Mesenchymal stem cell (in vitro differentiated cells and primary cell): Measurements from ENCODE around the gene PKP3.
A peak's percentile ranks its signal among the peaks of the same experiment; 100 is the strongest.

Experiments used
- DNase-seq: peaks from one replicate; pipeline ENCODE4 v3.0.0-alpha.2; 2013
- H2AFZ ChIP-seq: one replicate; pipeline ENCODE4 v1.6.1; 2013; ENCODE audit warnings: low read depth, mild to moderate bottlenecking, control low read depth, inconsistent platforms, low read length, moderate library complexity
- H2AK5ac ChIP-seq: 2 replicates; pipeline ENCODE4 v1.6.1; 2013; ENCODE audit warnings: low read length, moderate library complexity, mild to moderate bottlenecking, inconsistent platforms; ENCODE audit not compliant: severe bottlenecking
- H2BK120ac ChIP-seq: one replicate; pipeline ENCODE4 v1.6.1; 2013; ENCODE audit warnings: low read depth, mild to moderate bottlenecking, inconsistent platforms, low read length, moderate library complexity
- H2BK12ac ChIP-seq, 2 experiments: one replicate each; pipeline ENCODE4 v1.6.1; 2013; ENCODE audit warnings: inconsistent platforms in 2 of 2, low read length in 2 of 2, mild to moderate bottlenecking in 2 of 2, moderate library complexity in 2 of 2, control low read depth in 1 of 2
- H2BK15ac ChIP-seq: one replicate; pipeline ENCODE4 v1.6.1; 2013; ENCODE audit warnings: mild to moderate bottlenecking, low read depth, inconsistent platforms; ENCODE audit not compliant: poor library complexity, severe bottlenecking
- H2BK5ac ChIP-seq: 2 replicates; pipeline ENCODE4 v1.6.1; 2013; ENCODE audit warnings: low read depth, mild to moderate bottlenecking, low read length, control low read depth, inconsistent platforms; ENCODE audit not compliant: poor library complexity, severe bottlenecking
- H3K14ac ChIP-seq, 2 experiments: one replicate each; pipeline ENCODE4 v1.6.1; 2013; ENCODE audit warnings: inconsistent platforms in 2 of 2, low read length in 2 of 2, control low read depth in 1 of 2, mild to moderate bottlenecking in 1 of 2, moderate library complexity in 1 of 2
- H3K18ac ChIP-seq, 2 experiments: one replicate each; pipeline ENCODE4 v1.6.1; 2013; ENCODE audit warnings: inconsistent platforms in 2 of 2, low read length in 2 of 2, control low read depth in 1 of 2, low read depth in 1 of 2, mild to moderate bottlenecking in 1 of 2
- H3K23ac ChIP-seq, 2 experiments: one replicate each; pipeline ENCODE4 v1.6.1; 2013; ENCODE audit warnings: inconsistent platforms in 2 of 2, low read length in 2 of 2, mild to moderate bottlenecking in 2 of 2, moderate library complexity in 2 of 2, control low read depth in 1 of 2
- H3K27ac ChIP-seq: 2 replicates; pipeline ENCODE4 v1.5.1; 2013; ENCODE audit warnings: mild to moderate bottlenecking, moderate library complexity, low read length, control low read depth, inconsistent platforms; ENCODE audit not compliant: poor library complexity, severe bottlenecking
- H3K27me3 ChIP-seq, 2 experiments: 2 replicates each; pipeline versions ENCODE4 v1.6.1 to v1.7.0; 2013; ENCODE audit warnings: low read length in 2 of 2, mild to moderate bottlenecking in 2 of 2, moderate library complexity in 2 of 2, control low read depth in 1 of 2, inconsistent platforms in 1 of 2; ENCODE audit not compliant: control insufficient read depth in 1 of 2, insufficient read depth in 1 of 2
- H3K36me3 ChIP-seq, 2 experiments: 2 replicates each; pipeline versions ENCODE4 v1.6.1 to v1.7.0; 2013; ENCODE audit warnings: low read length in 2 of 2, control low read depth in 1 of 2, inconsistent platforms in 1 of 2, low read depth in 1 of 2, mild to moderate bottlenecking in 1 of 2; ENCODE audit not compliant: insufficient read depth in 2 of 2, control insufficient read depth in 1 of 2
- H3K4ac ChIP-seq, 2 experiments: one replicate each; pipeline ENCODE4 v1.6.1; 2013; ENCODE audit warnings: inconsistent platforms in 2 of 2, low read length in 2 of 2, mild to moderate bottlenecking in 2 of 2, moderate library complexity in 2 of 2, control low read depth in 1 of 2, low read depth in 1 of 2
- H3K4me1 ChIP-seq: 2 replicates; pipeline ENCODE4 v1.6.1; 2013; ENCODE audit warnings: low read depth, low read length, control low read depth; ENCODE audit not compliant: control insufficient read depth, insufficient read depth
- H3K4me2 ChIP-seq: 2 replicates; pipeline ENCODE4 v1.6.1; 2013; ENCODE audit warnings: low read length, mild to moderate bottlenecking, inconsistent platforms; ENCODE audit not compliant: poor library complexity, severe bottlenecking
- H3K4me3 ChIP-seq, 2 experiments: 2 replicates each; pipeline versions ENCODE4 v1.5.1 to v1.7.0; 2013; ENCODE audit warnings: low read length in 2 of 2, mild to moderate bottlenecking in 2 of 2, control low read depth in 1 of 2, low read depth in 1 of 2; ENCODE audit not compliant: insufficient read depth in 1 of 2
- H3K79me1 ChIP-seq: replicated peaks from 2 replicates; pipeline ENCODE4 v1.6.1; 2013; ENCODE audit warnings: mild to moderate bottlenecking, control low read depth, low read length, inconsistent platforms; ENCODE audit not compliant: poor library complexity, severe bottlenecking
- H3K9ac ChIP-seq: 2 replicates; pipeline ENCODE4 v1.7.0; 2013; ENCODE audit warnings: mild to moderate bottlenecking, low read length, moderate library complexity
- H3K9me3 ChIP-seq: 2 replicates; pipeline ENCODE4 v1.7.0; 2013; ENCODE audit warnings: mild to moderate bottlenecking, low read length; ENCODE audit not compliant: control insufficient read depth
- H4K8ac ChIP-seq: one replicate; pipeline ENCODE4 v1.6.1; 2013; ENCODE audit warnings: inconsistent platforms, mild to moderate bottlenecking, low read length, moderate library complexity
- H4K91ac ChIP-seq: one replicate; pipeline ENCODE4 v1.6.1; 2013; ENCODE audit warnings: mild to moderate bottlenecking, low read length, inconsistent platforms
- WGBS: methylation state at CpG from one replicate; pipeline ENCODE4 v1.1.7; 2013; ENCODE audit warnings: mixed read lengths; 5-methylcytosine and 5-hydroxymethylcytosine counted together

The PKP3 gene

DNA sequence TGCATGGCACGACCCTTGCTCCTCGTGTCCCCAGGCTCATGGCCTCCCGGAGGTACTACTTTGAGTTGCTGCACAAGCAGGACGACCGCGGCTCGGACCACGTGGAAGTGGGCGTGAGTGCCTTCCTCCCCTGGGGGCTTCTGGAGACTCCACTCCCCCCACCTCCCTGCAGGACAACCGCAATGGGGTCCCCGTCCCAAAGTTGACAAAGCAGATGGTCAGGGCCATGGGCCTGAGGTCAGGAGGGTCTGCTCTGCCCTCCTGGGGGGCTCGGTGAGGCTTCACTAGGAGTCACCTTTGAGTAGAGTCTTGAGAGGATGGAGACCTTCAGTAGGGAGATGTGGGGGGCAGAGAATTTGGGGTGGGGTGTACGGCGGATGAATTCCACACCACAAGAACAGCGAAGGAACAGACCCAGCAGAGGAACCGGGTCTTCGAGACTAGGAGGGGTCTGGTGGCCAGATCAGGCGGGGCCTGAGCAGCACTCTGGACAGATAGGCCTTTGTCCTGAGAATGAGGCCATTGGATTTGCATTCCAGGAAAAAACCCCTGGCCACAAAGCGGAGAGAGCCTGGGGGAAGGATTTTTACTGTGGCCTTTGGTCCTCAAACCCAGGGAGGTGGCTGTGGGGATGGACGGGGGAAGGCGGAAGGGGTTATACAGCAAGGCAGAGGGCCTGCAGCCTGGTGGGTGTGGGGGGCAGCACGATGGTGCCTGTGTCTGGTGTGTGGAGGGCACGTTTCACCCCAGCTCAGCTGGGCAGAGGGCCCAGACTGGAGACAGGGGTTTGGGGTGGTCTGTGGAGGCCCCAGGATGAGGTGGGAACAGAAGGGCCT lies 20.1 kb upstream of the PKP3 start:
- no peak overlapping the region for H3K27ac ChIP-seq
- H2BK120ac ChIP-seq: no peak overlapping the region
- H4K8ac ChIP-seq: no peak overlapping the region
- H3K23ac ChIP-seq: no peak overlapping the region
- peaks cover 16% of the 10 kb centered on the region for H3K4me1 ChIP-seq
- 97% methylated on average over 23 of the region's 23 CpGs for WGBS
- no peak overlapping the region for H3K4me3 ChIP-seq
- H2BK5ac ChIP-seq: no peak overlapping the region
- no peak overlapping the region for H4K91ac ChIP-seq
- H3K9ac ChIP-seq: no peak overlapping the region
- no peak overlapping the region for H2BK15ac ChIP-seq
- no peak for DNase-seq
- no peak overlapping the region for H3K4me2 ChIP-seq
- H3K79me1 ChIP-seq: peaks cover 8% of the 10 kb centered on the region
- peaks cover 0 to 69% of the 10 kb centered on the region in 2 experiments for H3K36me3 ChIP-seq
- no peak overlapping the region for H3K18ac ChIP-seq
- no peak overlapping the region for H2BK12ac ChIP-seq
- H2AK5ac ChIP-seq: no peak overlapping the region
- H3K9me3 ChIP-seq: no peaks in the 10 kb centered on the region
- no peak overlapping the region for H3K4ac ChIP-seq
- peaks cover 0 to 48% of the 10 kb centered on the region in 2 experiments for H3K27me3 ChIP-seq
- no peak overlapping the region for H3K14ac ChIP-seq
- H2AFZ ChIP-seq: no peak overlapping the region

DNA sequence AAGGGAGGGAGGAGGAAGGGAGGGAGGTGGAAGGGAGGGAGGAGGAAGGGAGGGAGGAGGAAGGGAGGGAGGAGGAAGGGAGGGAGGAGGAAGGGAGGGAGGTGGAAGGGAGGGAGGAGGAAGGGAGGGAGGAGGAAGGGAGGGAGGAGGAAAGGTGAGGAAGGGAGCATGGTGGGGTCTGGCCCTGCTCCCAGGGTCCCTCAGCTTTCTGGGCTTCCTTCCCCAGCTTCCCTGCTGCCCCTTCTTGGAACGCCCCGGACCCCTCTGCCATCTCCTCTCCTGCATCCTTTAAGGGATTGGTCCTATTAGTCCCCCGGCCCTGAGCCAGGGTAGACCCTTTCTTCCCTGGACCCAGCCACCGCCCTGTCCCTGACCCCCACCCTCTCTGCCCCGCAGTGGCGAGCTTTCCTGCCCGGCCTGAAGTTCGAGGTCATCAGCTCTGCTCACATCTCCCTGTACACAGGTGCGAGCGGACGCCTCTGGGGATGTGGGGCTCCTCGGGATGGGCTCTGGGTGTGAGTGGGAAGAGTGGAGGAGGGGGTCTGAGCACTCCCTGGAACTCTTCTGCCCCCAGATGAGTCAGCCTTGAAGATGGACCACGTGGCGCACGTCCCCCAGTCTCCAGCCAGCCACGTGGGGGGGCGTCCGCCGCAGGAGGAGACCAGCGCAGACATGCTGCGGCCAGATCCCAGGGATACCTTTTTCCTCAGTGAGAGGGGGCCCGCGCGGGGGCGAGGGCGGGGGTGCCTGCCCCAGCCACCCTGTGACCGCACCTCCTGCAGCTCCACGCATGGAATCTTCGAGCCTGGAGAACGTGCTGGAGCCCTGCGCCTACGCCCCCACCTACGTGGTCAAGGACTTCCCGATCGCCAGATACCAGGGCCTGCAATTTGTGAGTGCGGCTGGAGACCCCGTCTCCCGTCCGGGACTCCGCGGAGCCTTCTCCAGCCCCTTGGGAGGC lies 18.7 kb upstream of the PKP3 start:
- H2BK5ac ChIP-seq: no peak overlapping the region
- WGBS: 94% methylated on average over 41 of the region's 41 CpGs
- no peak overlapping the region for H2BK15ac ChIP-seq
- no peak overlapping the region for H3K4ac ChIP-seq
- H3K4me3 ChIP-seq: peak overlapping the region in 1 of 2 experiments; percentile 31
- H2BK120ac ChIP-seq: no peak overlapping the region
- H2AFZ ChIP-seq: no peak overlapping the region
- no peak overlapping the region for H3K4me2 ChIP-seq
- peaks cover 0 to 83% of the 10 kb centered on the region in 2 experiments for H3K36me3 ChIP-seq
- no peak for DNase-seq
- H3K79me1 ChIP-seq: peaks cover 8% of the 10 kb centered on the region
- H3K14ac ChIP-seq: no peak overlapping the region
- no peak overlapping the region for H4K91ac ChIP-seq
- H3K18ac ChIP-seq: no peak overlapping the region
- H4K8ac ChIP-seq: no peak overlapping the region
- no peak overlapping the region for H3K27ac ChIP-seq
- no peaks in the 10 kb centered on the region for H3K9me3 ChIP-seq
- H2AK5ac ChIP-seq: no peak overlapping the region
- H2BK12ac ChIP-seq: no peak overlapping the region
- H3K23ac ChIP-seq: no peak overlapping the region
- peaks cover 12% of the 10 kb centered on the region for H3K4me1 ChIP-seq
- H3K27me3 ChIP-seq: peaks cover 0 to 47% of the 10 kb centered on the region in 2 experiments
- H3K9ac ChIP-seq: no peak overlapping the region

DNA sequence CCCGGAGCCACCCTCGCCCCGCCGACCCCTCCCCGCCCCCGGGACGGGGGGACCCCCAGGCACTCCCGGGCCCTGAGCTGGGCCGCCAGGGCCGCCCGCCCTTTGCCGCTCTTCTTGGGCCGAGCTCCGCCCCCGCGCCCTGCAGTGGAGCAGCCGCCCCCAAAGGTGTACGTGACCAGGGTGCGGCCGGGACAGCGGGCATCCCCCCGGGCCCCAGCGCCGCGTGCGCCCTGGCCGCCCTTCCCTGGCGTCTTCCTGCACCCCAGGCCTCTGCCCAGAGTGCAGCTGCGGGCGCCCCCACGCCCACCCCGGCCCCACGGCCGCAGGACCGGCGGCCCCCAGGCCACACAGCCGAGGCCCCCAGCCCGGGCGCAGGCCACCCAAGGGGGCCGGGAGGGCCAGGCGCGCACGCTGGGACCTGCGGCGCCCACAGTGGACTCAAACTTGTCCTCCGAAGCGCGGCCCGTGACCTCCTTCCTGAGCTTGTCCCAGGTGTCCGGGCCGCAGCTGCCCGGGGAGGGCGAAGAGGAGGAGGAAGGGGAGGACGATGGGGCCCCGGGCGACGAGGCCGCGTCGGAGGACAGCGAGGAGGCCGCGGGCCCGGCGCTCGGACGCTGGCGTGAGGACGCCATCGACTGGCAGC lies 17.4 kb upstream of the PKP3 start:
- Histone ChIP-seq H3K18ac (no peak overlapping the region), H3K9ac (no peak overlapping the region), H2AFZ (no peak overlapping the region), H3K79me1 (peaks cover 8% of the 10 kb centered on the region), H3K36me3 (peaks cover 0 to 91% of the 10 kb centered on the region in 2 experiments), H3K4me1 (peaks cover 3% of the 10 kb centered on the region), H2BK120ac (no peak overlapping the region), H4K8ac (no peak overlapping the region), H3K14ac (no peak overlapping the region), H3K4me3 (no peak overlapping the region), H3K27me3 (peaks cover 0 to 35% of the 10 kb centered on the region in 2 experiments), H2BK15ac (no peak overlapping the region), H3K27ac (no peak overlapping the region), H3K4ac (no peak overlapping the region), H3K9me3 (no peaks in the 10 kb centered on the region), H4K91ac (no peak overlapping the region), H3K23ac (no peak overlapping the region), H2AK5ac (no peak overlapping the region), H3K4me2 (no peak overlapping the region), H2BK5ac (no peak overlapping the region), H2BK12ac (no peak overlapping the region)
- no peak for DNase-seq
- WGBS: 97% methylated on average over 57 of the region's 70 CpGs
